GM21390 (cell line): ENCODE measurements around the gene FBXO44.

Source experiments
- ATAC-seq: cut with Tn5 transposase; IDR thresholded peaks from one replicate; pipeline ENCODE4 v1.9.1; 2021; ENCODE audit not compliant: unreplicated experiment

Gene FBXO44

DNA sequence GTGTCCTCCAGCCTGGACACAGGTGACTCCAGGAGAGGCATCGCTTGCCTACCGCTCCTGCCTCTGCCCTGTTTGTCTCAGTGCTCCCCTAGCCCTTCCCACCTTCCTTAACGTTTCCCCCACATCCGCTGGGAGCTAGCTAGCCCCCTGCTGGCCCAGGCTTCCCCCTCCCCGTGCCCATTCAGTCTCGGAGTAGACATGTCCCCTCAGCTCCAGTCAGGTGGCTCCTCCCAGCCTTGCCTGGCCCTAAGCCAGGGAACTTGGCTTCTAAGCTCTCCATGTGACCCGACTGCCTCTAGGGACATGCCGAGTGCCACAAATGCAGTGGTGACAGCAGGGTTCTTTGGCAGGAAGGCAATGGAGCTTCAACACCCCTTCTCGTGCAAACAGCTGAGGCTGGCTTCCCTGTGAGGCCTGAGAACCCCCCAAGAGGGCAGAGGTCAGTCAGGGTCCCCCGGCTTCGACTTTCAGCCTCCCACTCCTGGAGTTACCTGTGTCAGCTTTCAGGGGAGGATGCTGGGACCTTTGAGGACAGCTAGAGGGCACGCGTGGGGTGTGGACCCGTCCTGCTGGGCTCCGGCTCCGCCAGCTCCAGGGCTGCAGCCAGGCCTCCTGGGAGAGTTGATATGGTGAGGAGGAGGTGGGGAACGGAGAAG lies 53.1 kb downstream of the FBXO44 start:
- ATAC-seq, result no peak

DNA sequence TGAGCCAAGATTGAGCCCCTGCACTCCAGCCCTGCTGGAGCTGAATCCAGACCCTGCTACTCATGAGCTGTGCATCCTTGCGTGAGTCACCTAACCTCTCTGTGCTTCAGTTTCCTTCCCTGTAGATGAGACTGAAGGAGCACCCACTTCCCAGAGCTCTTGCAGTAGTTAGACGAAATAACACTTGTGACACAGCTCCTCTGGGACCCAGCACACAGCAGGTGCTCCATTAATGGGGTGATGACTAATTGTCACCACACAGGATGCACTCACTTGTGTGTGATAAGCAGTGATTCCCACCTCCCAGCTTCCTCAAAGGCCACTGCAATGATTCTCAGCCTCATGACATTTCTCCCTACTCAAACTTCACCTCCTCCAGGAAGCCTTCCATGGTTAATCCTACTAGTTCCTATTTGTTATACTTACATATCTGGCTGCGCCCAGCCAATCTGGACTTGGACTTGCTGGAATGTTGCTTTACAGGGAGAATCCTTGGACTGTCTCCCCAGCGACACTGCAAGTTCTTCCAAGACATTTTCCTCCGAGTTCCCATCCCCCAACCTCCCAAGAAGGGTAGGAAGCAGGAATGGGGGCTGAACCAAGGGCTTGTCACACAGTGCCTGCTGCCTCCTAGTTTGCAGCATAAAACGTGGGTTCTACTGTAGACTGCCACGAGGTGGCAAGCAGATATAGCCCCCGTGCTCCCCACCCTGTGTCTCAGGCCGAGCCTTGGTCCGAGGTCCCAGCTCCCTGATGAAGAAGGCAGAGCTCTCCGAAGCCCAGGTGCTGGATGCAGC lies 54.1 kb downstream of the FBXO44 start:
- no peak for ATAC-seq

DNA sequence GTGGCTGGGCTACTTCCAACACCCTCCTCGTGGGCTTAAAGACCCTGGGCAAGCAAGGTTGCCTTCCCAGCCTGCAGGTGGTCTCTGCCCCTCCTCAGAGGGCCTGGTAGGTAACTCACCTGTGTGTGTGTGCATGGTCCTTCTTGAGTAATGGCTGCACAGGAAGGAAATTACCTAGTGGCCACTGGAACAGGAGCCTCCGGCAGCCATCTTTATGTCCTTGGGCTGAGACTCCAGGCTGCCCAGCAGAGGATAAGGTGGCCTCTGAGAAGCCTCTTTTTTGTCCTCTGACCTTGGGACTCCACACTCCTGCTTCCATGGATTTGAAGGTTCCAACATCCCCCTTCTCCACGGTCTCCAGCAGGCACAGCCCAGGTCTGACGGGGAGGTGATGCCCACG lies 56.8 kb downstream of the FBXO44 start:
- no peak for ATAC-seq

DNA sequence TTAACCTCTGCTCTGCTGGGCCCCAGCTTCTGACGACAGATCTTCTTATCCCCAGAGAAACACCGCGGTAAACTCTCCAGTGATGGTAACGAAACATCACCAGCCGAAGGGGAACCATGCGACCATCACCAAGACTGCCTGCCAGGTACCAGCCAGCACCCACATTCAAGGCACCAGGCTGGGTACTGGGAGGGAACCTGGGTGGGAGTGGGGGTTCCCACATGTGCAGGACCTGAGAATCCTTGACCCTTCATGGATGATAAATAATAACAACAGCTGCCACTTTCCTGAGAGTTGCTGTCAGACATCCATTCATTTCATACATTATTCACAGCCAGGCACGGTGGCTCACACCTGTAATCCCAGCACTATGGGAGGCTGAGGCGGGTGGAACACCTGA lies 57.6 kb downstream of the FBXO44 start:
- no peak for ATAC-seq
